ENCODE measurements around the gene SGSM1.

Gene SGSM1

GRCh38 chr22:24894220-24894975 is 88.4 kb downstream of the SGSM1 start:
- peaks cover 7% of the 10 kb centered on the region; the same call in 1 of the 2 replicates for H3K4me1 ChIP-seq (ENCODE audit: control insufficient read depth, insufficient read depth, low read length)
- no peaks in the 10 kb centered on the region for H3K36me3 ChIP-seq (ENCODE audit: control insufficient read depth in 2 of 2, insufficient read depth in 1 of 2, low read length in 2 of 2)
- ChIA-PET POLR2A (interaction anchor here (0.5 kb wide), 1 partner anchor 137 kb away, joined by 3 read pairs; no protein-coding TSS in a partner anchor), CTCF (interaction anchor here (1.1 kb wide), 1 partner anchor 10 kb away, joined by 3 read pairs; no protein-coding TSS in a partner anchor)
- TF ChIP-seq, protein P1, sequence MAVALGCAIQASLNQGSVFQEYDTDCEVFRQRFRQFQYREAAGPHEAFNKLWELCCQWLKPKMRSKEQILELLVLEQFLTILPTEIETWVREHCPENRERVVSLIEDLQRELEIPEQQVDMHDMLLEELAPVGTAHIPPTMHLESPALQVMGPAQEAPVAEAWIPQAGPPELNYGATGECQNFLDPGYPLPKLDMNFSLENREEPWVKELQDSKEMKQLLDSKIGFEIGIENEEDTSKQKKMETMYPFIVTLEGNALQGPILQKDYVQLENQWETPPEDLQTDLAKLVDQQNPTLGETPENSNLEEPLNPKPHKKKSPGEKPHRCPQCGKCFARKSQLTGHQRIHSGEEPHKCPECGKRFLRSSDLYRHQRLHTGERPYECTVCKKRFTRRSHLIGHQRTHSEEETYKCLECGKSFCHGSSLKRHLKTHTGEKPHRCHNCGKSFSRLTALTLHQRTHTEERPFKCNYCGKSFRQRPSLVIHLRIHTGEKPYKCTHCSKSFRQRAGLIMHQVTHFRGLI (tag by site-specific recombination; IDR thresholded peaks at IDR 0.05), result peak; percentile 99
- peak; percentile 41; the same call in 1 of the 2 replicates for TF ChIP-seq ZBTB17 (tag by site-specific recombination; IDR thresholded peaks at IDR 0.05)
- TF ChIP-seq, protein P2, sequence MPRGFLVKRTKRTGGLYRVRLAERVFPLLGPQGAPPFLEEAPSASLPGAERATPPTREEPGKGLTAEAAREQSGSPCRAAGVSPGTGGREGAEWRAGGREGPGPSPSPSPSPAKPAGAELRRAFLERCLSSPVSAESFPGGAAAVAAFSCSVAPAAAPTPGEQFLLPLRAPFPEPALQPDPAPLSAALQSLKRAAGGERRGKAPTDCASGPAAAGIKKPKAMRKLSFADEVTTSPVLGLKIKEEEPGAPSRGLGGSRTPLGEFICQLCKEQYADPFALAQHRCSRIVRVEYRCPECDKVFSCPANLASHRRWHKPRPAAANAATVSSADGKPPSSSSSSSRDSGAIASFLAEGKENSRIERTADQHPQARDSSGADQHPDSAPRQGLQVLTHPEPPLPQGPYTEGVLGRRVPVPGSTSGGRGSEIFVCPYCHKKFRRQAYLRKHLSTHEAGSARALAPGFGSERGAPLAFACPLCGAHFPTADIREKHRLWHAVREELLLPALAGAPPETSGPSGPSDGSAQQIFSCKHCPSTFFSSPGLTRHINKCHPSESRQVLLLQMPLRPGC (tag by site-specific recombination; IDR thresholded peaks at IDR 0.05), result no peak
- TF ChIP-seq PRDM1 (tag by site-specific recombination; IDR thresholded peaks at IDR 0.05), result peak; percentile 69
- 0 out of 2 replicates have a peak, but pooled peaks have one; percentile 45 for TF ChIP-seq ZFP69B (tag by site-specific recombination; IDR thresholded peaks at IDR 0.05)
- peak; percentile 31; the same call in 1 of the 2 replicates for TF ChIP-seq SP7 (tag by site-specific recombination; IDR thresholded peaks at IDR 0.05)
- TF ChIP-seq ZSCAN16 (tag by site-specific recombination; IDR thresholded peaks at IDR 0.05), result 0 out of 2 replicates have a peak, but pooled peaks have one; percentile 48
- TF ChIP-seq ZNF23 (tag by site-specific recombination; IDR thresholded peaks at IDR 0.05; ENCODE audit: borderline replicate concordance), result no peak
- TF ChIP-seq GLIS1 (tag by site-specific recombination; IDR thresholded peaks at IDR 0.05), result peak; percentile 4; the same call in 1 of the 2 replicates
- TF ChIP-seq, protein P3, sequence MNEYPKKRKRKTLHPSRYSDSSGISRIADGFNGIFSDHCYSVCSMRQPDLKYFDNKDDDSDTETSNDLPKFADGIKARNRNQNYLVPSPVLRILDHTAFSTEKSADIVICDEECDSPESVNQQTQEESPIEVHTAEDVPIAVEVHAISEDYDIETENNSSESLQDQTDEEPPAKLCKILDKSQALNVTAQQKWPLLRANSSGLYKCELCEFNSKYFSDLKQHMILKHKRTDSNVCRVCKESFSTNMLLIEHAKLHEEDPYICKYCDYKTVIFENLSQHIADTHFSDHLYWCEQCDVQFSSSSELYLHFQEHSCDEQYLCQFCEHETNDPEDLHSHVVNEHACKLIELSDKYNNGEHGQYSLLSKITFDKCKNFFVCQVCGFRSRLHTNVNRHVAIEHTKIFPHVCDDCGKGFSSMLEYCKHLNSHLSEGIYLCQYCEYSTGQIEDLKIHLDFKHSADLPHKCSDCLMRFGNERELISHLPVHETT (tag by site-specific recombination; IDR thresholded peaks at IDR 0.05), result 0 out of 2 replicates have a peak, but pooled peaks have one; percentile 16
- no peak for TF ChIP-seq BCL11A (tag by site-specific recombination; IDR thresholded peaks at IDR 0.05; ENCODE audit: low read depth)
- peak; percentile 49; the same call in 1 of the 2 replicates for TF ChIP-seq ZNF629 (tag by site-specific recombination; IDR thresholded peaks at IDR 0.05)
- peak; percentile 62; the same call in 1 of the 2 replicates for TF ChIP-seq ZNF600 (tag by site-specific recombination; IDR thresholded peaks at IDR 0.05)
- TF ChIP-seq OSR2 (tag by site-specific recombination; IDR thresholded peaks at IDR 0.05), result no peak
- peak; percentile 67; the same call in 1 of the 2 replicates for TF ChIP-seq TRIM28 (IDR thresholded peaks at IDR 0.05; ENCODE audit: borderline replicate concordance, low read length)
- TF ChIP-seq ZIC2 (tag by site-specific recombination; IDR thresholded peaks at IDR 0.05), result peak; percentile 66
- TF ChIP-seq, protein P4, sequence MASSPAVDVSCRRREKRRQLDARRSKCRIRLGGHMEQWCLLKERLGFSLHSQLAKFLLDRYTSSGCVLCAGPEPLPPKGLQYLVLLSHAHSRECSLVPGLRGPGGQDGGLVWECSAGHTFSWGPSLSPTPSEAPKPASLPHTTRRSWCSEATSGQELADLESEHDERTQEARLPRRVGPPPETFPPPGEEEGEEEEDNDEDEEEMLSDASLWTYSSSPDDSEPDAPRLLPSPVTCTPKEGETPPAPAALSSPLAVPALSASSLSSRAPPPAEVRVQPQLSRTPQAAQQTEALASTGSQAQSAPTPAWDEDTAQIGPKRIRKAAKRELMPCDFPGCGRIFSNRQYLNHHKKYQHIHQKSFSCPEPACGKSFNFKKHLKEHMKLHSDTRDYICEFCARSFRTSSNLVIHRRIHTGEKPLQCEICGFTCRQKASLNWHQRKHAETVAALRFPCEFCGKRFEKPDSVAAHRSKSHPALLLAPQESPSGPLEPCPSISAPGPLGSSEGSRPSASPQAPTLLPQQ (tag by site-specific recombination; IDR thresholded peaks at IDR 0.05), result peak; percentile 64
- 0 out of 2 replicates have a peak, but pooled peaks have one; percentile 16 for TF ChIP-seq ZNF335 (tag by site-specific recombination; conservative IDR thresholded peaks at IDR 0.05)
- H3K9me3 ChIP-seq (ENCODE audit: control insufficient read depth, insufficient read depth, low read depth, low read length), result no peaks in the 10 kb centered on the region
- H3K4me3 ChIP-seq (ENCODE audit: low read depth, low read length), result no peak overlapping the region
- H3K27ac ChIP-seq (ENCODE audit: extremely low read depth, low read depth, low read length), result peak overlapping the region; percentile 14; the same call in 1 of the 2 replicates

DNA sequence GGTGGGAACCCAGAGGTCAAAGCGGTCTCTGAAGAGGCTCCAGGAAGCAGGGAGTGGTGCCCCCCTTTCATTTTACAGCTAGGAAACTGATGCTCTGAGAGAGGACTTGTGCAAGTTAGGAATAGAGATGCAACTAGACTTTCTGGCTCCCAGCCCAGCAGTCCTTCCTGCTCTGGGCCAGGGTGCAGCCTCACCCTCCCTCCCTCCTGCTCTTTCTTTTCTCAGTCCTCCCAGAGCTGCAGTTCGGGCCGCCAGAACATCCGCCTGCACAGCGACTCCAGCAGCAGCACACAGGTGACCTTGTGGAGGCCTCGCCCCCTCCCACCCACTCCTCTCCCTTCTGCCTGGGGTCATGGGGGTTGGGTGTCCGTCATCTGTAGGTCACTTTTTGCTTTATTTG is 89.0 kb downstream of the SGSM1 start:
- Histone ChIP-seq H3K27ac (ENCODE audit: extremely low read depth, low read depth, low read length) (no peak overlapping the region), H3K9me3 (ENCODE audit: control insufficient read depth, insufficient read depth, low read depth, low read length) (no peaks in the 10 kb centered on the region), H3K4me1 (ENCODE audit: control insufficient read depth, insufficient read depth, low read length) (peaks cover 7% of the 10 kb centered on the region; the same call in 1 of the 2 replicates), H3K4me3 (ENCODE audit: low read depth, low read length) (no peak overlapping the region), H3K36me3 (ENCODE audit: control insufficient read depth in 2 of 2, insufficient read depth in 1 of 2, low read length in 2 of 2) (no peaks in the 10 kb centered on the region)
- POLR2A ChIA-PET, result no interaction called here
- 0 out of 2 replicates have a peak, but pooled peaks have one; percentile 18 for TF ChIP-seq ZFHX2 (tag by site-specific recombination; conservative IDR thresholded peaks at IDR 0.05)
- no peak for TF ChIP-seq ZNF510 (tag by site-specific recombination; IDR thresholded peaks at IDR 0.05; ENCODE audit: insufficient replicate concordance)
- peak; percentile 54 for TF ChIP-seq EGR2 (tag by site-specific recombination; IDR thresholded peaks at IDR 0.05; ENCODE audit: low read depth)
- CTCF ChIA-PET, result interaction anchor here (0.6 to 1.1 kb wide), 2 partner anchors 11 to 44 kb away, joined by 3 read pairs; no protein-coding TSS in a partner anchor
